ENCODE measurements around the gene BICD2. TPM values are rescaled to one million over a fixed set of nuclear protein-coding genes. Genes with fewer than 3 reads are reported as not detected.

BICD2 gene
- total and polyA plus RNA-seq, 9 of the 15 experiments (the other 6 are each of a cell fraction or from before 2014, with no cell fraction given), result 3.6 to 23.4 (median 11.8) TPM

DNA sequence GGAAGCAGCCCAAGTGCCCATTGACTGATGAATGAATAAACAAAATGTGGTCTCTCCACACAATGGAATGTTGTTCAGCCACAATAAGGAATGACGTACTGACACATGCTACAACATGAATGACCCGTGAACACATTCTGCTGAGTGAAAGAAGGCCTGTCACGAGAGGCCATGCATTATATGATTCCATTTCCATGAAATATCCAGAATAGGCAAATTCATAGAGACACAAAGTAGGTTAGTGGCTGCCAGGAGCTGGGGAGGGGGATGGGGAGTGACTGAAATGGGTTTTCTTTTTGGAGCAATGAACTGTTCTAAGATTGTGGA, 41.4 kb downstream of the BICD2 start:
- ATAC-seq (no peak), FAIRE-seq (no peak), DNase-seq (ENCODE audit: extremely low read depth in 1 of 4, low spot score in 3 of 4) (no peak)
- H3K9me3 ChIP-seq (replicated peaks; ENCODE audit: control insufficient read depth, insufficient read depth, low read depth, low read length), result no peaks in the 10 kb centered on the region
- POLR2A ChIA-PET, result no interaction called here
- 0 out of 5 replicates have a peak, but pooled peaks cover 0 to 1% of the 10 kb centered on the region in 2 experiments for H3K4me1 ChIP-seq (replicated peaks in 1 of 2; ENCODE audit: control insufficient read depth in 2 of 2, insufficient read depth in 2 of 2, low read length in 2 of 2)
- H3K79me2 ChIP-seq (ENCODE audit: control insufficient read depth, insufficient read depth, low read length), result no peaks in the 10 kb centered on the region
- BruUV-seq (replicated peaks), result no TSS peak
- peaks cover 4% of the 10 kb centered on the region for H3K9me1 ChIP-seq (ENCODE audit: control insufficient read depth, insufficient read depth, low read length)
- H4K20me1 ChIP-seq (replicated peaks; ENCODE audit: control insufficient read depth, insufficient read depth, low read length), result peaks cover 9% of the 10 kb centered on the region
- H2AFZ ChIP-seq (ENCODE audit: low read depth, low read length), result no peak overlapping the region
- no peak overlapping the region for H3K27ac ChIP-seq (ENCODE audit: extremely low read depth, low read depth, low read length)
- intact Hi-C loops (cut with micrococcal nuclease), result no loop called here
- 84% methylated on average over 3 of the region's 3 CpGs for WGBS (ENCODE audit: insufficient coverage, low coverage, missing lambda C conversion rate)
- H3K4me2 ChIP-seq (ENCODE audit: insufficient read depth, low read length), result no peak overlapping the region
- in situ Hi-C loops (cut with MboI), result no loop called here
- CTCF ChIA-PET (ENCODE audit: low intra/inter-chr PET ratio), result no interaction called here
- H3K4me3 ChIP-seq, result no peak overlapping the region
- H3K27me3 ChIP-seq (ENCODE audit: control insufficient read depth in 2 of 2, insufficient read depth in 2 of 2, low read length in 2 of 2), result no peaks in the 10 kb centered on the region
- TF ChIP-seq MTF1 (CRISPR knock-in tag; IDR thresholded peaks at IDR 0.05; ENCODE audit: borderline replicate concordance) (no peak), ZBTB9 (CRISPR knock-in tag; IDR thresholded peaks at IDR 0.05) (no peak)
- no peak overlapping the region for H3K9ac ChIP-seq (ENCODE audit: insufficient read depth in 1 of 2, low read depth in 2 of 2, low read length in 2 of 2)
- H3K36me3 ChIP-seq (ENCODE audit: control insufficient read depth, insufficient read depth, low read length), result peaks cover 72% of the 10 kb centered on the region

GRCh38 chr9:92722386-92723298, 42.0 kb downstream of the BICD2 start:
- H2AFZ ChIP-seq (ENCODE audit: low read depth, low read length), result no peak overlapping the region
- intact Hi-C loops (cut with micrococcal nuclease) (no loop called here), in situ Hi-C loops (cut with MboI) (no loop called here)
- H3K9me1 ChIP-seq (ENCODE audit: control insufficient read depth, insufficient read depth, low read length), result peaks cover 2% of the 10 kb centered on the region
- ChIA-PET POLR2A (no interaction called here), CTCF (ENCODE audit: low intra/inter-chr PET ratio) (interaction anchor here (0.5 kb wide), 1 partner anchor 31 kb away, joined by 3 read pairs; no protein-coding TSS in a partner anchor)
- H4K20me1 ChIP-seq (replicated peaks; ENCODE audit: control insufficient read depth, insufficient read depth, low read length), result peaks cover 5% of the 10 kb centered on the region
- peak overlapping the region in 1 of 2 experiments; percentile 40; a peak in 1 of 4 replicates for H3K9ac ChIP-seq (ENCODE audit: insufficient read depth in 1 of 2, low read depth in 2 of 2, low read length in 2 of 2)
- FAIRE-seq (no peak), DNase-seq (ENCODE audit: extremely low read depth in 1 of 4, low spot score in 3 of 4) (no peak), ATAC-seq (no peak)
- no peaks in the 10 kb centered on the region for H3K79me2 ChIP-seq (ENCODE audit: control insufficient read depth, insufficient read depth, low read length)
- H3K4me1 ChIP-seq (replicated peaks in 1 of 2; ENCODE audit: control insufficient read depth in 2 of 2, insufficient read depth in 2 of 2, low read length in 2 of 2), result peaks cover 0 to 3% of the 10 kb centered on the region in 2 experiments; a peak in 1 of 5 replicates
- no peaks in the 10 kb centered on the region for H3K9me3 ChIP-seq (replicated peaks; ENCODE audit: control insufficient read depth, insufficient read depth, low read depth, low read length)
- H3K27ac ChIP-seq (ENCODE audit: extremely low read depth, low read depth, low read length), result no peak overlapping the region
- H3K27me3 ChIP-seq (ENCODE audit: control insufficient read depth in 2 of 2, insufficient read depth in 2 of 2, low read length in 2 of 2), result no peaks in the 10 kb centered on the region
- H3K4me2 ChIP-seq (ENCODE audit: insufficient read depth, low read length), result no peak overlapping the region
- peaks cover 72% of the 10 kb centered on the region for H3K36me3 ChIP-seq (ENCODE audit: control insufficient read depth, insufficient read depth, low read length)
- 84% methylated on average over 11 of the region's 16 CpGs for WGBS (ENCODE audit: insufficient coverage, low coverage, missing lambda C conversion rate)
- no TSS peak for BruUV-seq (replicated peaks)
- H3K4me3 ChIP-seq, result no peak overlapping the region
- no peak for TF ChIP-seq ZSCAN29 (IDR thresholded peaks at IDR 0.05)
- no peak for TF ChIP-seq CBFA2T3 (IDR thresholded peaks at IDR 0.05)
- no peak for TF ChIP-seq SP2 (IDR thresholded peaks at IDR 0.05; ENCODE audit: extremely low read depth, low read depth, low read length, poor library complexity, severe bottlenecking)
- no peak for TF ChIP-seq SUPT5H (IDR thresholded peaks at IDR 0.05)
- no peak for TF ChIP-seq SREBF1 (IDR thresholded peaks at IDR 0.05; ENCODE audit: borderline replicate concordance, low read depth, low read length)
- no peak for TF ChIP-seq POLR3G (IDR thresholded peaks at IDR 0.05; ENCODE audit: extremely low read depth, insufficient read length, insufficient replicate concordance)
- TF ChIP-seq EGR1 (conservative IDR thresholded peaks at IDR 0.05), result no peak
- TF ChIP-seq ZEB2 (IDR thresholded peaks at IDR 0.05), result no peak
- no peak for TF ChIP-seq ZNF324 (CRISPR knock-in tag; IDR thresholded peaks at IDR 0.05)
- TF ChIP-seq POLR2AphosphoS5 (IDR thresholded peaks at IDR 0.05; ENCODE audit: control insufficient read depth, insufficient read depth, low read depth, low read length), result no peak
